ENCODE measurements around the gene PITPNC1.
"Not testable (repeated sequence)": the region's sequence is repeated elsewhere in the genome, so short reads cannot be mapped to it uniquely, and the experiment has no call there.

- not testable (repeated sequence) for TF ChIP-seq CTCF (IDR thresholded peaks at IDR 0.05); POLR2AphosphoS5 (IDR thresholded peaks at IDR 0.05; ENCODE audit: insufficient read depth in 1 of 2, low read depth in 1 of 2)
Measured at GRCh38 chr17:67727152-67728039, 350.3 kb downstream of the PITPNC1 start.
